GM12878 (cell line): ENCODE measurements around the gene PAGE5. TPM values are rescaled to one million over a fixed set of nuclear protein-coding genes. Genes with fewer than 3 reads are reported as not detected.

Source experiments
- ATAC-seq: fragments of 200-7000 bp; cut with Tn5 transposase; 3 replicates; pipeline ENCODE4 v1.9.1; 2020; ENCODE audit warnings: mild to moderate bottlenecking, moderate library complexity
- BruUV-seq: library from RNA; stranded (reverse); fragments of 400-500 nt; replicated peaks from 2 replicates; lab custom pipeline; 2021; lab: Mats Ljungman, UMichigan
- CTCF ChIA-PET: fragments of 300-600 bp; sonication (Branson Sonifier 250); formaldehyde crosslinking; extraction: SDS; loops from one replicate; lab custom pipeline; 2021; ENCODE audit warnings: inconsistent platforms; lab: Yijun Ruan, JAX
- POLR2A ChIA-PET: fragments of 350-600 bp; formaldehyde crosslinking; extraction: SDS; loops from one replicate; lab custom pipeline; 2021; ENCODE audit warnings: inconsistent platforms; lab: Charles Lee
- RAD21 ChIA-PET: fragments of 300-600 bp; sonication (Branson Sonifier 250); formaldehyde crosslinking; loops from one replicate; lab custom pipeline; 2023; ENCODE audit warnings: antibody characterized with exemption; ENCODE audit not compliant: unreplicated experiment; lab: Charles Lee
- SMC1A ChIA-PET: fragments of 300-600 bp; sonication (Branson Sonifier 250); formaldehyde crosslinking; loops from one replicate; lab custom pipeline; 2023; ENCODE audit not compliant: unreplicated experiment, uncharacterized antibody; lab: Charles Lee
- DNase-seq: peaks from one replicate; pipeline ENCODE4 v3.0.0-alpha.2; 2011; ENCODE audit warnings: low read depth, low spot score
- FAIRE-seq: peaks from 3 replicates; lab custom pipeline; 2011; peaks lifted over from hg19 to GRCh38; lab: Jason Lieb, UNC
- H2AFZ ChIP-seq: 2 replicates; pipeline ENCODE4 v1.6.0; 2011; ENCODE audit warnings: low read depth, low read length, control low read depth; ENCODE audit not compliant: control insufficient read depth
- H3K27ac ChIP-seq: 2 replicates; pipeline ENCODE4 v1.5.1; 2011; ENCODE audit warnings: control low read depth; ENCODE audit not compliant: control insufficient read depth, insufficient read depth
- H3K27me3 ChIP-seq, 2 experiments: replicated peaks in 1 of 2; 2 replicates each; pipeline versions ENCODE4 v1.6.0 to v1.6.1; 2011; ENCODE audit warnings: low read length in 1 of 2; ENCODE audit not compliant: control insufficient read depth in 2 of 2, insufficient read depth in 2 of 2
- H3K36me3 ChIP-seq, 2 experiments: 2 replicates each; pipeline ENCODE4 v1.5.1; 2011; ENCODE audit warnings: low read length in 1 of 2; ENCODE audit not compliant: control insufficient read depth in 2 of 2, insufficient read depth in 2 of 2
- H3K4me1 ChIP-seq: 2 replicates; pipeline ENCODE4 v1.6.1; 2011; ENCODE audit warnings: mild to moderate bottlenecking, low read length, moderate library complexity, mixed read lengths; ENCODE audit not compliant: control insufficient read depth, insufficient read depth
- H3K4me2 ChIP-seq: 2 replicates; pipeline ENCODE4 v1.6.0; 2011; ENCODE audit warnings: control low read depth; ENCODE audit not compliant: control insufficient read depth, insufficient read depth
- H3K4me3 ChIP-seq: fragments of 200-600 bp; sonication (generic); 2 replicates; pipeline ENCODE4 v1.5.1; 2016
- H3K79me2 ChIP-seq: 2 replicates; pipeline ENCODE4 v1.6.0; 2011; ENCODE audit warnings: low read length; ENCODE audit not compliant: control insufficient read depth, insufficient read depth
- H3K9ac ChIP-seq: 2 replicates; pipeline ENCODE4 v1.8.0; 2011; ENCODE audit warnings: low read length, control low read depth, mixed read lengths; ENCODE audit not compliant: control insufficient read depth, insufficient read depth
- H3K9me3 ChIP-seq: replicated peaks from 3 replicates; pipeline ENCODE4 v1.5.1; 2011; ENCODE audit warnings: mild to moderate bottlenecking, low read length; ENCODE audit not compliant: control insufficient read depth, insufficient read depth
- H4K20me1 ChIP-seq: 2 replicates; pipeline ENCODE4 v1.6.0; 2011; ENCODE audit not compliant: control insufficient read depth, insufficient read depth
- BCL3 ChIP-seq: IDR thresholded peaks from 2 replicates; pipeline ENCODE4 v1.6.1; 2011; ENCODE audit warnings: borderline replicate concordance, low read depth, mild to moderate bottlenecking, moderate library complexity, low read length; ENCODE audit not compliant: insufficient read depth, poor library complexity, severe bottlenecking
- MLLT1 ChIP-seq: fragments of 450-650 bp; IDR thresholded peaks from 2 replicates; pipeline ENCODE4 v1.6.1; 2016; ENCODE audit warnings: mild to moderate bottlenecking
- REST ChIP-seq: IDR thresholded peaks from 2 replicates; pipeline ENCODE4 v1.6.1; 2012; ENCODE audit warnings: mild to moderate bottlenecking, low read depth, low read length
- SRF ChIP-seq, 2 experiments: IDR thresholded peaks; 2 replicates each; pipeline ENCODE4 v1.6.1; 2011; ENCODE audit warnings: low read depth in 2 of 2, low read length in 2 of 2, mild to moderate bottlenecking in 1 of 2, moderate library complexity in 1 of 2
- ZBED1 ChIP-seq: IDR thresholded peaks from 2 replicates; pipeline ENCODE4 v1.6.1; 2016; ENCODE audit warnings: borderline replicate concordance
- ZBTB4 ChIP-seq: fragments of 450-650 bp; formaldehyde crosslinking; IDR thresholded peaks from 2 replicates; pipeline ENCODE4 v1.4.0; 2022; ENCODE audit warnings: mild to moderate bottlenecking, moderate library complexity
- ZBTB40 ChIP-seq: fragments of 450-650 bp; IDR thresholded peaks from 2 replicates; pipeline ENCODE4 v1.6.1; 2016; ENCODE audit warnings: mild to moderate bottlenecking, moderate library complexity, borderline replicate concordance
- in situ Hi-C: fragments of 300-500 bp; cut with MboI; formaldehyde crosslinking; loops from 9 replicates; pipeline ENCODE4 v1.14.3; 2018; ENCODE audit warnings: mixed read lengths
- intact Hi-C: fragments of 100-400 bp; cut with micrococcal nuclease; formaldehyde crosslinking; loops from one replicate; pipeline ENCODE4 v1.14.2; 2022; ENCODE audit not compliant: unreplicated experiment
- polyA plus RNA-seq, 11 experiments: library from polyadenylated mRNA; depleted of rRNA in 4 of 11; unstranded in 6 of 11; stranded (reverse) in 5 of 11; fragments of >200 nt; fragmentation: Nextera tagmentation in 4 of 11; fragmentation: Illumina TruSeq in 1 of 11; extraction: Ambion mirVana in 4 of 11; extraction: Trizol in 1 of 11; gene quantifications; 1 replicate in 1 of 11; 2 replicates in 10 of 11; pipeline versions ENCODE4 v1.2.1 to v1.2.3, GENCODE V29; 2011 to 2016; ENCODE audit warnings: inconsistent platforms in 2 of 11, missing spikeins in 2 of 11, low read depth in 1 of 11
- total RNA-seq, 4 experiments: library from RNA; depleted of rRNA in 3 of 4; stranded (reverse); fragments of >200 nt in 3 of 4; fragmentation: Illumina TruSeq in 1 of 4; extraction: Trizol in 1 of 4; gene quantifications; 2 replicates each; pipeline versions ENCODE4 v1.2.1 to v1.2.3, GENCODE V29; 2013 to 2021

PAGE5 gene
- total and polyA plus RNA-seq, 10 of the 15 experiments (the other 5 are each of a cell fraction or from before 2014, with no cell fraction given): 0.23 to 3.7 (median 0.47) TPM; not detected in 6

- TF ChIP-seq ZBTB4 (CRISPR knock-in tag): no peak
These were observed 20.7 kb downstream of the PAGE5 start (continued) for GRCh38 chrX:55240788-55241340.

GRCh38 chrX:55253528-55253927, 33.4 kb downstream of the PAGE5 start:
- BruUV-seq: no TSS peak
- H3K27me3 ChIP-seq: no peaks in the 10 kb centered on the region
- H2AFZ ChIP-seq: no peak overlapping the region
- H4K20me1 ChIP-seq: no peaks in the 10 kb centered on the region
- no peak overlapping the region for H3K27ac ChIP-seq
- ChIA-PET POLR2A (no interaction called here), SMC1A (no interaction called here), CTCF (no interaction called here), RAD21 (no interaction called here)
- H3K9me3 ChIP-seq: no peaks in the 10 kb centered on the region
- no peak overlapping the region for H3K9ac ChIP-seq
- in situ Hi-C loops: loop anchor here (25.0 kb wide), 1 partner anchor 91 kb away; no protein-coding TSS in a partner anchor
- ATAC-seq (no peak), DNase-seq (no peak), FAIRE-seq (no peak)
- H3K4me2 ChIP-seq: no peak overlapping the region
- intact Hi-C loops: no loop called here
- H3K4me1 ChIP-seq: no peaks in the 10 kb centered on the region
- H3K79me2 ChIP-seq: no peaks in the 10 kb centered on the region
- no peak overlapping the region for H3K4me3 ChIP-seq
- H3K36me3 ChIP-seq: no peaks in the 10 kb centered on the region
- no peak for TF ChIP-seq MLLT1
- no peak for TF ChIP-seq ZBTB40
- no peak for TF ChIP-seq REST
- TF ChIP-seq ZBED1: no peak
- TF ChIP-seq BCL3: no peak
- no peak for TF ChIP-seq SRF (IDR thresholded peaks at IDR 0.05; ENCODE audit: low read depth in 2 of 2, low read length in 2 of 2)
